Measurements from ENCODE around the gene USP25.

DNA sequence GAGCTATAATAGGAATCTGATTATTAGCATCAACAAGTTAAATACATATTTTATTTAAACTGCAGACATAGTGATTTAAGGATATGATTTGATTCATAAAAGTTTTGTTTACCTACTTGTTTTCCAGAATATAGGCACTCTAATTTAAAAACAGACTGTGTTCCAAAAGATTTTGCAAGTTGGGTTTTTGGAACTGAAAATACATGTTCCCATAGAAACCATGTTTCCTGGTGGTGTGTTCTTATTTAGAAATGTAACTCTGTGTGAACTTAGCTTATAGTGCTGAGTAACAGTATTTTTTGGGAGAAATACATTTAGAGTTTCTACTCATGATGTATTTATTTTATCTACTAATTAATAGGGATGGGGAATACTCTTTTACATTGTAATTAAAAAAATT is 21.8 kb downstream of the USP25 start:
- no peak for TF ChIP-seq ZIC2 (tag by site-specific recombination; IDR thresholded peaks at IDR 0.05)
- TF ChIP-seq RBAK (tag by site-specific recombination; IDR thresholded peaks at IDR 0.05), result no peak
- TF ChIP-seq, protein P1, sequence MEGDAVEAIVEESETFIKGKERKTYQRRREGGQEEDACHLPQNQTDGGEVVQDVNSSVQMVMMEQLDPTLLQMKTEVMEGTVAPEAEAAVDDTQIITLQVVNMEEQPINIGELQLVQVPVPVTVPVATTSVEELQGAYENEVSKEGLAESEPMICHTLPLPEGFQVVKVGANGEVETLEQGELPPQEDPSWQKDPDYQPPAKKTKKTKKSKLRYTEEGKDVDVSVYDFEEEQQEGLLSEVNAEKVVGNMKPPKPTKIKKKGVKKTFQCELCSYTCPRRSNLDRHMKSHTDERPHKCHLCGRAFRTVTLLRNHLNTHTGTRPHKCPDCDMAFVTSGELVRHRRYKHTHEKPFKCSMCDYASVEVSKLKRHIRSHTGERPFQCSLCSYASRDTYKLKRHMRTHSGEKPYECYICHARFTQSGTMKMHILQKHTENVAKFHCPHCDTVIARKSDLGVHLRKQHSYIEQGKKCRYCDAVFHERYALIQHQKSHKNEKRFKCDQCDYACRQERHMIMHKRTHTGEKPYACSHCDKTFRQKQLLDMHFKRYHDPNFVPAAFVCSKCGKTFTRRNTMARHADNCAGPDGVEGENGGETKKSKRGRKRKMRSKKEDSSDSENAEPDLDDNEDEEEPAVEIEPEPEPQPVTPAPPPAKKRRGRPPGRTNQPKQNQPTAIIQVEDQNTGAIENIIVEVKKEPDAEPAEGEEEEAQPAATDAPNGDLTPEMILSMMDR (tag by site-specific recombination; IDR thresholded peaks at IDR 0.05), result no peak
- no peak for TF ChIP-seq ZBTB7A (tag by site-specific recombination; IDR thresholded peaks at IDR 0.05; ENCODE audit: low read depth)
- TF ChIP-seq, protein P2, sequence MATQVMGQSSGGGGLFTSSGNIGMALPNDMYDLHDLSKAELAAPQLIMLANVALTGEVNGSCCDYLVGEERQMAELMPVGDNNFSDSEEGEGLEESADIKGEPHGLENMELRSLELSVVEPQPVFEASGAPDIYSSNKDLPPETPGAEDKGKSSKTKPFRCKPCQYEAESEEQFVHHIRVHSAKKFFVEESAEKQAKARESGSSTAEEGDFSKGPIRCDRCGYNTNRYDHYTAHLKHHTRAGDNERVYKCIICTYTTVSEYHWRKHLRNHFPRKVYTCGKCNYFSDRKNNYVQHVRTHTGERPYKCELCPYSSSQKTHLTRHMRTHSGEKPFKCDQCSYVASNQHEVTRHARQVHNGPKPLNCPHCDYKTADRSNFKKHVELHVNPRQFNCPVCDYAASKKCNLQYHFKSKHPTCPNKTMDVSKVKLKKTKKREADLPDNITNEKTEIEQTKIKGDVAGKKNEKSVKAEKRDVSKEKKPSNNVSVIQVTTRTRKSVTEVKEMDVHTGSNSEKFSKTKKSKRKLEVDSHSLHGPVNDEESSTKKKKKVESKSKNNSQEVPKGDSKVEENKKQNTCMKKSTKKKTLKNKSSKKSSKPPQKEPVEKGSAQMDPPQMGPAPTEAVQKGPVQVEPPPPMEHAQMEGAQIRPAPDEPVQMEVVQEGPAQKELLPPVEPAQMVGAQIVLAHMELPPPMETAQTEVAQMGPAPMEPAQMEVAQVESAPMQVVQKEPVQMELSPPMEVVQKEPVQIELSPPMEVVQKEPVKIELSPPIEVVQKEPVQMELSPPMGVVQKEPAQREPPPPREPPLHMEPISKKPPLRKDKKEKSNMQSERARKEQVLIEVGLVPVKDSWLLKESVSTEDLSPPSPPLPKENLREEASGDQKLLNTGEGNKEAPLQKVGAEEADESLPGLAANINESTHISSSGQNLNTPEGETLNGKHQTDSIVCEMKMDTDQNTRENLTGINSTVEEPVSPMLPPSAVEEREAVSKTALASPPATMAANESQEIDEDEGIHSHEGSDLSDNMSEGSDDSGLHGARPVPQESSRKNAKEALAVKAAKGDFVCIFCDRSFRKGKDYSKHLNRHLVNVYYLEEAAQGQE (tag by site-specific recombination; IDR thresholded peaks at IDR 0.05), result no peak

Measured in HEK293 (cell line).